ENCODE results near the gene NAV1.
"Not testable (repeated sequence)": the region's sequence is repeated elsewhere in the genome, so short reads cannot be mapped to it uniquely, and the experiment has no call there.

Gene NAV1

GRCh38 chr1:201538612-201539551 is at the start of gene NAV1:
Gene NAV1 (plus strand): TSS chr1:201539127. CDS start chr1:201622885, 83,758 bp downstream.
- DNase-seq (ENCODE audit: low read depth), result no peak

GRCh38 chr1:201489643-201490261 is 49.2 kb upstream of the NAV1 start:
- DNase-seq (ENCODE audit: low read depth), result no peak

- no peak for DNase-seq (ENCODE audit: low read depth)
Observed at GRCh38 chr1:201490708-201491131, 48.2 kb upstream of the NAV1 start.

GRCh38 chr1:201491896-201492511 is 46.9 kb upstream of the NAV1 start:
- no peak for DNase-seq (ENCODE audit: low read depth)

GRCh38 chr1:201493026-201493656 is 45.8 kb upstream of the NAV1 start:
- DNase-seq (ENCODE audit: low read depth), result not testable (repeated sequence)

- DNase-seq (ENCODE audit: low read depth), result no peak
Observed at GRCh38 chr1:201493757-201494617, 44.9 kb upstream of the NAV1 start.

- no peak for DNase-seq (ENCODE audit: low read depth)
Observed at GRCh38 chr1:201495551-201496295, 43.2 kb upstream of the NAV1 start.

- DNase-seq (ENCODE audit: low read depth), result no peak
Observed at GRCh38 chr1:201496296-201496690, 42.6 kb upstream of the NAV1 start.

- DNase-seq (ENCODE audit: low read depth), result no peak
Observed at GRCh38 chr1:201497935-201498509, 40.9 kb upstream of the NAV1 start.

- no peak for DNase-seq (ENCODE audit: low read depth)
Observed at GRCh38 chr1:201498621-201499020, 40.3 kb upstream of the NAV1 start.

- no peak for DNase-seq (ENCODE audit: low read depth)
Observed at GRCh38 chr1:201499191-201499590, 39.7 kb upstream of the NAV1 start.

- no peak for DNase-seq (ENCODE audit: low read depth)
Observed at GRCh38 chr1:201499795-201500669, 38.9 kb upstream of the NAV1 start.

- DNase-seq (ENCODE audit: low read depth), result no peak
Observed at GRCh38 chr1:201500670-201501120, 38.2 kb upstream of the NAV1 start.

GRCh38 chr1:201501144-201501543 is 37.8 kb upstream of the NAV1 start:
- no peak for DNase-seq (ENCODE audit: low read depth)

GRCh38 chr1:201501812-201502510 is 37.0 kb upstream of the NAV1 start:
- no peak for DNase-seq (ENCODE audit: low read depth)

- no peak for DNase-seq (ENCODE audit: low read depth)
Observed at GRCh38 chr1:201502511-201502857, 36.4 kb upstream of the NAV1 start.

GRCh38 chr1:201503397-201504176 is 35.3 kb upstream of the NAV1 start:
- DNase-seq (ENCODE audit: low read depth), result no peak

GRCh38 chr1:201504179-201504631 is 34.7 kb upstream of the NAV1 start:
- no peak for DNase-seq (ENCODE audit: low read depth)

All from stimulated activated CD4-positive, alpha-beta T cell treated with anti-CD3 and anti-CD28 coated beads, Interleukin-2, amount 100 ng/mL, for 4 hours (primary cell).